Cardiac muscle cell (in vitro differentiated cells and primary cell): ENCODE data around the gene LRP1B. TPM values are rescaled to one million over a fixed set of nuclear protein-coding genes. Genes with fewer than 3 reads are reported as not detected.
A peak's percentile ranks its signal among the peaks of the same experiment; 100 is the strongest.

Source experiments
- DNase-seq, 2 donors: peaks; one replicate each; pipeline versions ENCODE4 v3.0.0 to v3.0.0-alpha.2; 2010 to 2017; ENCODE audit warnings: low read depth in 1 of 2, low spot score in 1 of 2
- H3K27ac ChIP-seq: fragments of 200-600 bp; sonication (generic); 2 replicates; pipeline ENCODE4 v1.5.1; 2016
- H3K27me3 ChIP-seq: fragments of 200-600 bp; sonication (generic); 2 replicates; pipeline ENCODE4 v1.6.0; 2016; ENCODE audit warnings: control low read depth
- H3K36me3 ChIP-seq: fragments of 200-600 bp; sonication (generic); 2 replicates; pipeline ENCODE4 v1.5.1; 2016; ENCODE audit warnings: control low read depth
- H3K4me1 ChIP-seq: fragments of 200-600 bp; sonication (generic); 2 replicates; pipeline ENCODE4 v1.8.1; 2017; ENCODE audit warnings: low read depth, mild to moderate bottlenecking, mixed run types
- H3K4me3 ChIP-seq: fragments of 200-600 bp; sonication (generic); 2 replicates; pipeline ENCODE4 v1.5.1; 2016; ENCODE audit warnings: mild to moderate bottlenecking
- H3K9me3 ChIP-seq: fragments of 200-600 bp; sonication (generic); 2 replicates; pipeline ENCODE4 v1.5.1; 2017; ENCODE audit warnings: low read depth, mild to moderate bottlenecking, control low read depth
- polyA plus RNA-seq: library from polyadenylated mRNA; unstranded; fragments of >200 nt; fragmentation: Nextera tagmentation; extraction: Ambion mirVana; gene quantifications from 2 replicates; pipeline ENCODE4 v1.2.1, GENCODE V29; 2016
- total RNA-seq: library from RNA; depleted of rRNA; stranded (reverse); fragments of >200 nt; gene quantifications from 2 replicates; pipeline ENCODE4 v1.2.3, GENCODE V29; 2016
- TF ChIP-seq, protein P1 (sequence below): IDR thresholded peaks from 2 replicates; pipeline ENCODE4 v1.5.1; 2012; ENCODE audit warnings: low read depth, mild to moderate bottlenecking, low read length

LRP1B gene
- total and polyA plus RNA-seq, 2 experiments from 2014 or later: 1.2 to 2.5 TPM

DNA sequence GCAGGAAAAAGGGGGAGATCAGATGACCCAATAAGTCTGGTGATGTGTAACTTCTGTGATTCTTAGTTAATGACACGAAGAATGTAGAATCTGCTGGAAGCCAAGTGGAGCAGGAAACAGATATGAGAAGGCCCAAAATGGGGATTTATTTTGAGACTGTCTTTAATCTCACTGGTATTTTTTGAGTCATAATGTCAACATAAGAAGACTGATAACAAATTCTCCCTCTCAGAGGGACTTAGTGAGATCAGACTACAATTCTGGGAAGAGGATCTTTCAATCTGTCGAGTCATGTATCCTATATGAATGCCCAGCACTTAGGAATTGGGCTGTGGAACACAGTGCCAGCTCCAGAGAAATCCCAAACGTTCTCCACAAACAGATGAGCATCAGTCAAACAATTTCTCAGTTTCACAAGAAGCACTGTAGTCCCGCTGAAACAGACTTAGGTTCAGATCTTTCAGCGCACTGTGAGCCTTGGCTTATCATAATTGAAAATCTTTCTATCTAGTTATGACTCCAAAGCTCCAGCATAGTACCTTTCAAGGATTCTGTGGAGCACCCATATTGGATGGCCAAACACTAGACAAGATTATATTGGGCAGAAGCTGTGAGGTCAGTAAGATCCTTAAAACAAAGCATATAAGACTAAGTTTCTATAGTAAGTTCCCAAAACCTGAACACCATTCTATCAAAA, 738.2 kb downstream of the LRP1B start:
- Histone ChIP-seq H3K4me1 (no peaks in the 10 kb centered on the region), H3K27ac (no peak overlapping the region), H3K4me3 (no peak overlapping the region), H3K27me3 (no peaks in the 10 kb centered on the region), H3K9me3 (no peaks in the 10 kb centered on the region), H3K36me3 (no peaks in the 10 kb centered on the region)
- TF ChIP-seq, protein P1, sequence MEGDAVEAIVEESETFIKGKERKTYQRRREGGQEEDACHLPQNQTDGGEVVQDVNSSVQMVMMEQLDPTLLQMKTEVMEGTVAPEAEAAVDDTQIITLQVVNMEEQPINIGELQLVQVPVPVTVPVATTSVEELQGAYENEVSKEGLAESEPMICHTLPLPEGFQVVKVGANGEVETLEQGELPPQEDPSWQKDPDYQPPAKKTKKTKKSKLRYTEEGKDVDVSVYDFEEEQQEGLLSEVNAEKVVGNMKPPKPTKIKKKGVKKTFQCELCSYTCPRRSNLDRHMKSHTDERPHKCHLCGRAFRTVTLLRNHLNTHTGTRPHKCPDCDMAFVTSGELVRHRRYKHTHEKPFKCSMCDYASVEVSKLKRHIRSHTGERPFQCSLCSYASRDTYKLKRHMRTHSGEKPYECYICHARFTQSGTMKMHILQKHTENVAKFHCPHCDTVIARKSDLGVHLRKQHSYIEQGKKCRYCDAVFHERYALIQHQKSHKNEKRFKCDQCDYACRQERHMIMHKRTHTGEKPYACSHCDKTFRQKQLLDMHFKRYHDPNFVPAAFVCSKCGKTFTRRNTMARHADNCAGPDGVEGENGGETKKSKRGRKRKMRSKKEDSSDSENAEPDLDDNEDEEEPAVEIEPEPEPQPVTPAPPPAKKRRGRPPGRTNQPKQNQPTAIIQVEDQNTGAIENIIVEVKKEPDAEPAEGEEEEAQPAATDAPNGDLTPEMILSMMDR: no peak
- DNase-seq: peak in 1 of 2 donors; percentile 84

DNA sequence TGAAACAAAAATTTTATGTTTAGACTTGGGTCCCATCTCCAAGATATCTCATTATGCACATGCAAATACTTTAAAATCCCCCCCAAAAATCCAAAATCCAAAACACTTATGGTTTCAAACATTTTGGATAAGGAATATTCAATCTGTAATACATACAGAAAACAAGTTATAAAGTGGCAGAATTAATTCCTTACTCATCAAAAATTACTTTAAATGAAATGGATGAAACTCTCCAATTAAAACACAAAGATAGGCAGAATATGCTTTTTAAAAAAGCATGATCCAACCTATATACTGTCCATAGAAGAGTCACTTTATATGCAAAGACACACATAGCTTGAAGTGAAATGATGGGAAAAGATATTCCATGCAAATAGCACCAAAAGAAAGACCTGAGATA, 744.6 kb downstream of the LRP1B start:
- Histone ChIP-seq H3K27ac (no peak overlapping the region), H3K4me3 (no peak overlapping the region), H3K36me3 (no peaks in the 10 kb centered on the region), H3K4me1 (no peaks in the 10 kb centered on the region), H3K9me3 (no peaks in the 10 kb centered on the region), H3K27me3 (no peaks in the 10 kb centered on the region)
- TF ChIP-seq, protein P1: no peak
- DNase-seq: no peak

DNA sequence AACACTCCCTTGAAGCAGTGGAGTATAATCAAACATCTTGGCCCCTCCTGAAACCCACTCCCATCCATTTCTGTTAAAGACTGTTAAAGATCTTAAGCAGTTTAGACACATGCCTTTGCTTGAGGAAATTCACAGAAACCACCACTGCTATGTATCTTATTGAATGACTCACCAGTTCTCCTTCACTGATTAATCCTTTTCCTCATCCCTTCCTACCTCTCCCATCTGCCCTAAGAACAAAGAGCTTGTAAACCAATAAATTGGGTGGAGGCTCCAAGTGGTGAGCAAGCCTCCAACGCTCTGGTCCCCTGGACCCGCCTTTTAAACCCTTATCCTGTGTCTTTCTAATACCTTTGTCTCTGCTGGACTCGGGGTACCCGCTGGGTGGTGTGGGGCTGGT, 746.1 kb downstream of the LRP1B start:
- H3K36me3 ChIP-seq: no peaks in the 10 kb centered on the region
- H3K9me3 ChIP-seq: no peaks in the 10 kb centered on the region
- no peaks in the 10 kb centered on the region for H3K4me1 ChIP-seq
- H3K27ac ChIP-seq: no peak overlapping the region
- H3K27me3 ChIP-seq: no peaks in the 10 kb centered on the region
- DNase-seq: peak in 1 of 2 donors; percentile 7
- H3K4me3 ChIP-seq: no peak overlapping the region
- TF ChIP-seq, protein P1: no peak

DNA sequence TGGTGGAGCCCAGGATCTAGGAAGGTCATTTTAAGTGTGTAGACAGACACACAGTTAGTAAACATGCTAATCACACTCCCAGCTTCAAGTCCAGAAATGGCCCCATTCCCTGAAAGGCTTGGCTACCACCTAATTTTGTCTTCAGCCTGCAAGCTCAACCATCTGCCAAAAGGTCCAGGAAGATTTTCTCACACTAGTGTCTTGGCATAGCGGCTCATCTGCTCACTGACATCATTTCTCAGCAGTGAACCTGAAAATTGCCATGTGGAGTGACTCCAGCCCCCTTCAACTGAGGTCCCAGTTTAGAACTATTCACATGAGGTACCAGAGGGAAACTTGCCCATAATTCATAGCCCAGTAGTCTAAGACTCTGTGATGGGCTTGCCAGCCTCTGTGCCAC, 748.9 kb downstream of the LRP1B start:
- TF ChIP-seq, protein P1: no peak
- DNase-seq: no peak
- Histone ChIP-seq H3K27me3 (no peaks in the 10 kb centered on the region), H3K4me3 (no peak overlapping the region), H3K27ac (no peak overlapping the region), H3K4me1 (no peaks in the 10 kb centered on the region), H3K9me3 (no peaks in the 10 kb centered on the region), H3K36me3 (no peaks in the 10 kb centered on the region)

DNA sequence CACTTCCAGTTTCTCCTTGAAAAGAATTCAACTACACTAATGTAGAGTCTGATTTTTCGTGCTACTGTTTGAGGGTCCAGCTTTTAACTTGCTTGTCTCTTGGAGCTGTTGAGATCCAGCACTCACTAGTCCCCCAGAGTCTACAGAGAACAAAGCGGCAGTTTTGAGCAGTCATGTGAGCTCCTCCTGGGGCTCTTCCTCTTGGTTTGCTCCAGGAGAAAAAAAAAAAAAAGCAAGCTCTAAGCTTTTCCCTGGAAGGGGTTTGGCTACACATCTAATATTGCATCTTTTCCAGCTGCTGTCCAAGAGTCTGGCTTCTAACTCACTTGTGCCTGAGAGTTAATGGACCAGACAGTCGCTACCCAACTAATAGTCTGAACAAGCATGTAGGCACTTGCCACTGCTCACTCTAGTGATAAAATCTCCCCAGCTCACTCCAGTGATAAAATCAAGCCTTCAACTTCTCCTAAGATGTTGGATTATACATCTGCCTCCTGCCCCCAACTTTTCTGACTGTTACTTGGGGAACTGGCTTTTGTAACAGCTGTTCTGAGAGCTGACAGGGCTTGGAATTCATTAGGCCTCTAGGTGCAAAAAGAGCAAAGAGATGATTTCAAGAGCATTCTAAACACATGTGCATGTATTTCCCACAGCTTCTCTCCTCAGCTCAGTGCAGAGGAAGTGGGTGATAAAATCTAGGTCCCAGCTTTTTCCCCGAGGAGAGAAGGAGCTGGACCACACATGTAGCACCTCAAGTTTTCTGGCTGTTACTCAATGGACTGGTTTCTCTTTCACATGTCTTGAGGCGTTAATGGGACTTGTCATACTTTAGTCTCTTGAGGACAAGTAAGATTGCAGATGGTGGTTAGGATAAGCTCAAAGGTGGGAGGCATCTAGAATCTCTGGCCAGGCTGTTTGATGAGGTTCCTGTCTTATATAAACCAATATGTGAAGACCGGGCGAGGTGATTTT, 750.5 kb downstream of the LRP1B start:
- Histone ChIP-seq H3K4me3 (no peak overlapping the region), H3K4me1 (no peaks in the 10 kb centered on the region), H3K36me3 (no peaks in the 10 kb centered on the region), H3K27ac (no peak overlapping the region), H3K9me3 (no peaks in the 10 kb centered on the region), H3K27me3 (no peaks in the 10 kb centered on the region)
- TF ChIP-seq, protein P1: no peak
- peak in 1 of 2 donors; percentile 1 for DNase-seq
